ENCODE results near the gene HCRTR1. TPM values are rescaled to one million over a fixed set of nuclear protein-coding genes. Genes with fewer than 3 reads are reported as not detected.

Gene HCRTR1
- total RNA-seq, 1 donor from 2014 or later = 0.39 TPM

DNA sequence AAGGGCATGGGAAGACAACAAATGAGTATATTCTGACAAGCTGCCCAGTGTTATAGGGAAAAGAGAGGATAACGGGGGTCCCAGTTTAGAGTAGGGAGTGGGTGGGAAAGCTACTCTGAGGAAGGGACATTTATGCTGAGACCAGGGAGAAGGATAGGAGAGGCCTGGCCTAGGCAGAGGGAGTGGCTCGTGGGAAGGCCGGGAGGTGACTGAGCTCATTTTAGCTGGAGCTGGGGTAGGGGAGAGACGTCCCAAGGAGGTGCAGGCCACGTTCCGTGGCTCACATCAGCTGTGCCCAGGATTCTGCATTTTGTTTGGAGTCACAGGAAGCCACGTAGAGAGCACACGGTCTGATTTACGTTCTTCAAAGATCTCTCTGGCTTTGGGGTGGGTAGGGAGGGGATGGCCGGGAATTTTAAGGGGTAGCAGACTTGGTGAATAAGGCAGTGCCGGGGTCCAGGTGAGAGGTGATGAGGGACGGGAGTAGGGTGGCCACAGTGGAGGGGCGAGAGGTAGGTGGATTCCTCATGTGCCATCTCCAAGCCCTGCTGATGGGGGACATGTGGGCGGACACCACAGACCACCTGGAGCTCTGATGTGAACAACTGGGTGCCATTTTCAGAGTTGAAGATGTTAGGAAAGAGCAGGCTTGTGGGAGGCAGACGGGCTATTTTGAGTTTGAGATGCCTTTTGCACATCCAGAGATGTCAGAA is 36.4 kb upstream of the HCRTR1 start:
- peak; percentile 69 for DNase-seq (ENCODE audit: low spot score)

DNA sequence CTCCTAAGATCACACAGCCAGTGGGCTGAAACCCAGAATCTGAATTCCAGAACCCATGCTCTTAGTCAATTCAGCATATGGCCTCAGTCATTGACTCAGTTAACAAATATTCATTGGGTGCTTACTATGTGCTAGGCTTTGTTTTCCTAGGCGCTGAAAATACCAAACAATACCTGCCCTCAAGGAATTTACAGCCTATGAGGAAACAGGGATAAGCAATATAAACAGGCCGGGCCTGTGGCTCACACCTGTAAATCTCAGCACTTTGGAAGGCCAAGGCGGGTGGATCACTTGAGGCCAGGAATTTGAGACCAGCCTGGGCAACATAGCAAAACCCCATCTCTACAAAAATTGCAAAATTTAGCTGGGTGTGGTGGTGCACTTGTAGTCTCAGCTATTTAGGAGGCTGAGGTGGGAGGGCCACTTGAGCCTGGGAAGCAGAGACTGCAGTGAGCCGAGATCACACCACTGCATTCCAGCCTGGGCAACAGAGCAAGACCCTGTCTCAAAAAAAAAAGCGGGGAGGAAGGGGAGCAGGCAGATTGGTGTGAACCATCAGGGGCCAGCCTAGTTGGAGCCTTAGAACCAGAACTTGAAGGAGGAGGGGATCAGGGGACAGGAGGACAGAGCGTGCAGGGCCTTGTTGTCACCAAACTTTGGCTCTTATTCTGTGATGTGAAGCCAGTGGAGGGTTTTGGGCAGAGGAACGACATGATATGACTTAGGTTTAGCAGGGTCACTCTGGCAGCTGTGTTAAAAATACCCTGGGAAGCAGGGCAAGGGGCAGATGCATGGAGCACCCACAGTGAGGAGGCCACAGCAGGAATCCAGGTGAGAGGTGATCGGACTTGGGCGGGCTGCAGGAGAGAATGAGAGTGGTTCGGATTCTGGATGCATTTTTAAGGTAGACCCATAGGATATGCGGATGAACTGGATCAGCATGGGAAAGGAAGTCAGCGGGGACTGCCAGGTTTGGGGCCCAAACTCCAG is 35.4 kb upstream of the HCRTR1 start:
- peak; percentile 59 for DNase-seq (ENCODE audit: low spot score)

DNA sequence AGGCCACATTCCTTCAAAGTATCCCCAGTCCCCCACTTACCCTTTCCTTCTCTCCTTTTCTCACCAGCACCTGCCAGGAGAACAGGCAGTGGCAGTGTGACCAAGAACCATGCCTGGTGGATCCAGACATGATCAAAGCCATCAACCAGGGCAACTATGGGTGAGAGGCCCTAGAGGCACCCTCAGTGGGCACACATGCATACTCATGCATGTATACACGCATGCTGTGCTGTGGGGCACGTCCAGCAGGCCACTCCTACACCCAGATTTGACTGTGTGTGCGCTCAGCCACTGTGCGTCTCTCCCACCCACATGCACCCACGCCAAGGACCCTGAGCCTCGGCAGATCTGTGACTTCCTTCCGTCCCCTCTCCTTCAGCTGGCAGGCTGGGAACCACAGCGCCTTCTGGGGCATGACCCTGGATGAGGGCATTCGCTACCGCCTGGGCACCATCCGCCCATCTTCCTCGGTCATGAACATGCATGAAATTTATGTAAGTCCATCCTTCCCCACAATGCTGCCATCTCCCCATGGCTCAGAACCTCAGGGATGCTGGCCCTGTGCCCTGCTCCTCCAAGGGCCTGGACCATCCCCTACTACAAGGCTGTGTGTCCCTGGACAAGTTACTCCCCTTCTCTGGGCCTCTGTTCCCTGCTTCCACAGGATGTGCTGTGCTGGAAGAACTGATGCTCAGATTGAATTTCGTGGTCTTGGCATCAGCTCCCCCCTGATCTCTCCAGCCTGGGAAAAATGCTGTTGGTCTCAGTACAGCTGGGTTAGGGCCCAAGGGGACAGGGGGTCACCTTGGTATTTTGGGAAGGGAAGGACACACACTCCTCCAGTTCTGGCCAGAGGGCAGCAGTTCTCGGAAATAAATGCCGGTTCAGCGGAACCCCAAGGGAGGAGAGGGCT is 34.2 kb upstream of the HCRTR1 start:
- DNase-seq (ENCODE audit: low spot score) = peak; percentile 75

- DNase-seq (ENCODE audit: low spot score) = peak; percentile 90
These were observed 33.3 kb upstream of the HCRTR1 start for GRCh38 chr1:31583995-31584868.

DNA sequence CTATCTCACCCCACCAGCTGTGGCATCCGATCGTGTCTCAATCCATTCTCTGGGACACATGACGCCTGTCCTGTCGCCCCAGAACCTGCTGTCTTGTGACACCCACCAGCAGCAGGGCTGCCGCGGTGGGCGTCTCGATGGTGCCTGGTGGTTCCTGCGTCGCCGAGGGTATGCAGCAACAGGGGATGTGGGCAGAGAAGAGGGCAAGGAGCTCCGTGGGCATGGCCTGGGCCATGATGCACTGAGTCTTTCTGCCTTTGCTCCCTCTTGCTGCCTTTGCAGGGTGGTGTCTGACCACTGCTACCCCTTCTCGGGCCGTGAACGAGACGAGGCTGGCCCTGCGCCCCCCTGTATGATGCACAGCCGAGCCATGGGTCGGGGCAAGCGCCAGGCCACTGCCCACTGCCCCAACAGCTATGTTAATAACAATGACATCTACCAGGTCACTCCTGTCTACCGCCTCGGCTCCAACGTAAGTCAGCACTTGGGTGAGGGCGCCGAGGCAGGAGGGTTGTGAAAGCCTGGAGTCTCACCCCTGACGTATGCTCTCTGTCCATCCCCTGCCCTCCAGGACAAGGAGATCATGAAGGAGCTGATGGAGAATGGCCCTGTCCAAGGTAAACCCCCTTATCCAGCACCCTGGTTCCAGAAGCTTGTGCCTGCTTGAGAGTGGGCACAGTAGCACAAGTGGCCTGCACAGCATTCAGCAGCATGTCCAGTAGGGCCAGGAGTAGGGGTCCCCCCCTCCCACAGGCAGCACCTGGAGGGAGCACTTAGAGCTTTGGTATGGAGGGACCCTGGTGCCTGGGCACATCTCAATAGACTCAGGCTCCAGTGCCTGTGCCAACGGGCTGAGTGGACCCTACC is 32.4 kb upstream of the HCRTR1 start:
- DNase-seq (ENCODE audit: low spot score) = peak; percentile 59

DNA sequence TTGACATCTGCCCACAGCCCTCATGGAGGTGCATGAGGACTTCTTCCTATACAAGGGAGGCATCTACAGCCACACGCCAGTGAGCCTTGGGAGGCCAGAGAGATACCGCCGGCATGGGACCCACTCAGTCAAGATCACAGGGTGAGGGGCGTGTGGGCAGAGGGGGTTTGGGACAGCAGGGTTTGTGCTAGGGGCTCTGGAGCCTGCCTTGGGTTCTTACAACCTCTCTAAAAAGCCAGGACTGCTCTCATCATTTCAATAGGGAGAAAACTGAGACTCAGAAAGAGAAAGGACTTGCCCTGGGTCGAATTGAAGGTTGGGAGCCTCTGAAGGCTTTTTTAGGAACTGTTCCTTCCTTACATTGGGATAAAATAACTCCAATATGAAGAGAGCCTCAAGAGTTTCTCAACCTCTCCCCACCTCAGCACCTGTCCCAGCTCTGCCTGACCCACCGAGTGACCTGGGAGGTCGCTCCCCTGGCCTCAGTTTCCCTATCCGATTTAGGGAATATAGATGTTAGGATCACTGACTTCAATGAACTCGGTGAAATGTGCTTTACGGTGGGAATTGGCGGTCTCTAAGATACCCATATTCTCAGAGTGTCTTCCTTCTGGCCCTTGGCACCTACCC is 31.6 kb upstream of the HCRTR1 start:
- no peak for DNase-seq (ENCODE audit: low spot score)

DNA sequence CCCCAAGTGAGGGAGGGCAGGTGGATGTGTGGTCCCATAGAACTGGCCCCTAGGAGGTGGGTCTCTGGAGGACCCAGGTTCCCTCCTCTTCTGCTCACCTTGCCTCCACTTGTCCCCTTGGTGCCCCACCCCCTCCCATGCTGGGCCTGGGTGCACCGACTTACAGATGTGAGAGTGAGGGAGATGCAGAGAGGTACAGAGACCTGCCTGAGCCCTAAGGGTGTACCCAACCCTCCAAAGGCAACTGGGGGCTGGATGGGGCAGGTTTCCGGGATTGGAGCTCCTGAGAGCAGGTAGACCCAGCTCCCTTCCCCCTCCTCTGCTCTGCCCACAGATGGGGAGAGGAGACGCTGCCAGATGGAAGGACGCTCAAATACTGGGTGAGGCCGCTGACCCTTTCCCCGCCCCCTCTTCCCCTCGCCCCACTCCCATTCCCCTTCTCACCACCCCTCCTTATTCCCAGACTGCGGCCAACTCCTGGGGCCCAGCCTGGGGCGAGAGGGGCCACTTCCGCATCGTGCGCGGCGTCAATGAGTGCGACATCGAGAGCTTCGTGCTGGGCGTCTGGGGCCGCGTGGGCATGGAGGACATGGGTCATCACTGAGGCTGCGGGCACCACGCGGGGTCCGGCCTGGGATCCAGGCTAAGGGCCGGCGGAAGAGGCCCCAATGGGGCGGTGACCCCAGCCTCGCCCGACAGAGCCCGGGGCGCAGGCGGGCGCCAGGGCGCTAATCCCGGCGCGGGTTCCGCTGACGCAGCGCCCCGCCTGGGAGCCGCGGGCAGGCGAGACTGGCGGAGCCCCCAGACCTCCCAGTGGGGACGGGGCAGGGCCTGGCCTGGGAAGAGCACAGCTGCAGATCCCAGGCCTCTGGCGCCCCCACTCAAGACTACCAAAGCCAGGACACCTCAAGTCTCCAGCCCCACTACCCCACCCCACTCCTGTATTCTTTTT is 30.8 kb upstream of the HCRTR1 start:
- DNase-seq (ENCODE audit: low spot score) = peak; percentile 79

GRCh38 chr1:31587328-31587699 is 30.2 kb upstream of the HCRTR1 start:
- peak; percentile 35 for DNase-seq (ENCODE audit: low spot score)

- DNase-seq (ENCODE audit: low spot score) = peak; percentile 90
These were observed 29.6 kb upstream of the HCRTR1 start for GRCh38 chr1:31587720-31588423.

DNA sequence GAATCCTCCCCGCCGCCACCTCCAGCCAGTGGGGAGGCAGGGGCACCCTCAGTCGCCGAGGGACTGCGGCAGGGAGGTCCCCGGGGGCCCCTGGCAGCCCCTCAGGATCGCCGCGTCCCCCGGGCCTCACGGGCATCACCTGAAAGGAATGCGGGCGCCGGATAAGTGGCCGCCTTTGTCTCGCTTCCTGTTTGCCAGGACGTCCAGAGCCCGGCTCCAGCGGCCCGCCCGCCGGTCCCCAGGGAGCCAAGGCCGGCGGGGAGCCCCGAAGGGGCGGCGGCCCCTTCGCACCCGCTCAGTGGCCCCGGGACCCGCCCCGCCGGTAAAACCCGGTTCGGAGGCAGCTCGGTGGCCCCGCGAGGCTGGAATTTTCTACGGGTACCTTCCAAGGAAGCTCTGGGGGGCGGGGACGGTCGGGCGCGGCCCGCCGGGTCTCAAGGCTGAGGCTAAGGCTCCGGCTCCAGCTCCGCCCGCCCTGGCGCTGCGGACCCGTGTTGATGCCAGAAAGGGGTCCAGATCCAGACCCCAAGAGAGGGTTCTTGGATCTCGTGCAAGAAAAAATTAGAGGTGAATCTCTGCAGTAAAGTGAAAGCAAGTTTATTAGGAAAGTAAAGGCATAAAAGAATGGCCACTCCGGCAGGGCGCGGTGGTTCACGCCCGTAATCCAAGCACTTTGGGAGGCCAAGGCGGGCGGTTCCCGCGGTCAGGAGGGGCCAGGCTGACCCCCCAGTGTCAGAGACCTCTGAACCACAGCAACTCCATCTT is 28.6 kb upstream of the HCRTR1 start:
- DNase-seq (ENCODE audit: low spot score) = peak; percentile 91

DNA sequence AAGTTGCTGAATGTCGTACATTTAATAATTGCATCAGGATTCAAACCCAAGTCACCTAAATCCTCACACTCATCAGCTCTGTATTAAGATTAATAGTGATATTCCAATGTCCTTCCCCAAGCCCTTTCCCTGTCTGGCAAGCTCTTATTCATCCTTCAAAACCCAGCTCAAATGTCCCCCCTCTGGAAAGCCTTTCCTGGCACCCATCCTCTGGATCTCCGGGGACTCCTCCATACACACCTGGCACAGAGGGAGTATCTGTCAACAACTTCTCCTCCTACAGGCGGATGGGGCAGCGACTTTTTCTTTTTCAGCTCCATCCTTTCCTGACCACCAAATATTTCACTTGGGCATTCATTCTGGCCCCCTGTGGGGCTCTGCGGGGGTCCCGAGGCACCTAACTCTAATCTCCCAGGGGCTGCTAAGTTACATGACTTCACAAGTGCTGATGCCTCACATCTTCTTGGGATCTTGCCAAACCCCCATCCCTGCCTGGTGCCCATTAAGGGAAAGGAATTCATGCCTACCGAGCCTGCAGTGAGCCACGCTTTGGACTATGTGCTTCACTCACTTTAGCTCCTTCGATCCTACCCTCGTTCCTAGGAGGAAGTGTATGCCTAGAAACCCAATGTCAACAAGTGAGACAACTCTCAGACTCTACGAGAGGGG is 25.9 kb upstream of the HCRTR1 start:
- DNase-seq (ENCODE audit: low spot score) = peak; percentile 83

GRCh38 chr1:31592132-31592531 is 25.4 kb upstream of the HCRTR1 start:
- no peak for DNase-seq (ENCODE audit: low spot score)

GRCh38 chr1:31593136-31593665 is 24.3 kb upstream of the HCRTR1 start:
- DNase-seq (ENCODE audit: low spot score) = no peak

DNA sequence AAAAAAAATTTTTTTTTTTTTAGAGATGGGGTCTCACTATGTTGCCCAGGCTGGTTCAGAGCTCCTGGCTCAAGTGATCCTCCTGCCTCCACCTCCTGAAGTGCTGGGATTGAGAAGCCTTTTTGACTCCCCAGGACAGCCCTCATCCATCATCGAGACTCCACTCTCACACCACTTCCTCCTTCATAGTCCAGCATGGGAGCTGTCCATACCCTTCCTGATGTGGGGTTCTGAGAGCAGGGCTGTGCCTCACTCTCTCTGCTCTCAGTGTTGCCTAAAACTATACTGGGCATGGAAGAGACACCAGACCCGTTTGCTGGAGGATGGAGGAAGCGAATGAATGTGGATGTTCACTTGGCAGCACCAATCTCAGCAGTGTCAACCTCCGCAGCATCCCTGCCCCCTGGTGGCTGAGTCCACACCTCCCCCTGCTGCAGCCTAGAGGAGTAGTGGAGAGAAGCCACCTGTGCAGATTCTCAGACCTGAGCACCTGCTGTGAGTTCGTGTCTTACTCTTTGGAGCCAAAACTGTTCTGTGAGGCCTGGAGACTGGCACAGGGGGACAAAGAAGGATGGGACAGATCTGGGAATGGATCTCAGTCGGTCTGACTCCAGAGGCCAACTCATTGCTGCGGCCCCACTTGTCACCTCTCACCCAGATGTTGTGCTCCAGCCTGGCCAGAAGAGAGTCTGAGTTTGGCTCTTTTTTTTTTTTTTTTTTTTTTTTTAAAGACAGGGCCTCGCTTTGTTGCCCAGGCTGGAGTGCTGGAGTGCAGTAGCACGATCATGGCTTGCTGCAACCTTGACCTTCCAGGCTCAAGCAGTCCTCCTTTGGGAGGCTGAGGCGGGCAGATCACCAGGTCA is 23.5 kb upstream of the HCRTR1 start:
- DNase-seq (ENCODE audit: low spot score) = peak; percentile 93
